Activated naive CD8-positive, alpha-beta T cell treated with anti-CD3 and anti-CD28 coated beads, Interleukin-2, amount 50 U/mL, for 24 hours (primary cell): ENCODE measurements around the gene IRF2BP2.
A peak's percentile ranks its signal among the peaks of the same experiment; 100 is the strongest.

Source experiments
- ATAC-seq: fragments of 150-1000 bp; cut with Tn5 transposase; one replicate; pipeline ENCODE4 v1.10.0; 2021
- DNase-seq: peaks from one replicate; pipeline ENCODE4 v3.0.0; 2021
- H3K27ac Mint-ChIP-seq: one replicate; pipeline ENCODE4 v1.8.0; 2021; ENCODE audit warnings: mild to moderate bottlenecking, mixed read lengths
- H3K27me3 Mint-ChIP-seq: one replicate; pipeline ENCODE4 v1.8.0; 2021; ENCODE audit warnings: mixed read lengths
- H3K36me3 Mint-ChIP-seq: one replicate; pipeline ENCODE4 v1.8.0; 2021; ENCODE audit warnings: low read depth, mixed read lengths
- H3K4me1 Mint-ChIP-seq: one replicate; pipeline ENCODE4 v1.8.0; 2021; ENCODE audit warnings: mixed read lengths
- H3K4me3 Mint-ChIP-seq: one replicate; pipeline ENCODE4 v1.8.0; 2021; ENCODE audit warnings: mild to moderate bottlenecking, moderate library complexity, mixed read lengths
- H3K9me3 Mint-ChIP-seq: one replicate; pipeline ENCODE4 v1.8.0; 2021; ENCODE audit warnings: mixed read lengths

IRF2BP2 gene

GRCh38 chr1:234624724-234625117, 14.7 kb upstream of the IRF2BP2 start:
- peaks cover 2% of the 10 kb centered on the region for H3K27me3 Mint-ChIP-seq
- no peak for DNase-seq
- ATAC-seq = no peak
- H3K4me3 Mint-ChIP-seq = no peak overlapping the region
- no peak overlapping the region for H3K27ac Mint-ChIP-seq
- no peaks in the 10 kb centered on the region for H3K9me3 Mint-ChIP-seq
- no peaks in the 10 kb centered on the region for H3K36me3 Mint-ChIP-seq
- no peaks in the 10 kb centered on the region for H3K4me1 Mint-ChIP-seq

- no peaks in the 10 kb centered on the region for H3K9me3 Mint-ChIP-seq
- no peaks in the 10 kb centered on the region for H3K4me1 Mint-ChIP-seq
- no peak overlapping the region for H3K4me3 Mint-ChIP-seq
- ATAC-seq (no peak), DNase-seq (no peak)
- H3K36me3 Mint-ChIP-seq = no peaks in the 10 kb centered on the region
- H3K27me3 Mint-ChIP-seq = peaks cover 2% of the 10 kb centered on the region
- no peak overlapping the region for H3K27ac Mint-ChIP-seq
These were observed 11.8 kb upstream of the IRF2BP2 start for GRCh38 chr1:234621657-234622335.

GRCh38 chr1:234621127-234621468, 11.1 kb upstream of the IRF2BP2 start:
- H3K9me3 Mint-ChIP-seq = no peaks in the 10 kb centered on the region
- no peak for DNase-seq
- no peak overlapping the region for H3K27ac Mint-ChIP-seq
- no peaks in the 10 kb centered on the region for H3K4me1 Mint-ChIP-seq
- H3K4me3 Mint-ChIP-seq = no peak overlapping the region
- H3K27me3 Mint-ChIP-seq = peaks cover 2% of the 10 kb centered on the region
- no peaks in the 10 kb centered on the region for H3K36me3 Mint-ChIP-seq
- no peak for ATAC-seq

GRCh38 chr1:234620272-234621126, 10.5 kb upstream of the IRF2BP2 start:
- H3K36me3 Mint-ChIP-seq = no peaks in the 10 kb centered on the region
- DNase-seq (no peak), ATAC-seq (no peak)
- no peaks in the 10 kb centered on the region for H3K9me3 Mint-ChIP-seq
- H3K27ac Mint-ChIP-seq = peak overlapping the region; percentile 4
- H3K27me3 Mint-ChIP-seq = peaks cover 2% of the 10 kb centered on the region
- H3K4me3 Mint-ChIP-seq = no peak overlapping the region
- no peaks in the 10 kb centered on the region for H3K4me1 Mint-ChIP-seq

- Mint-ChIP-seq H3K4me1 (no peaks in the 10 kb centered on the region), H3K27ac (peak overlapping the region; percentile 4), H3K9me3 (no peaks in the 10 kb centered on the region), H3K36me3 (no peaks in the 10 kb centered on the region), H3K4me3 (no peak overlapping the region), H3K27me3 (peaks cover 2% of the 10 kb centered on the region)
- DNase-seq (no peak), ATAC-seq (no peak)
These were observed 9.8 kb upstream of the IRF2BP2 start for GRCh38 chr1:234619794-234620247.

GRCh38 chr1:234619071-234619480, 9.1 kb upstream of the IRF2BP2 start:
- no peaks in the 10 kb centered on the region for H3K9me3 Mint-ChIP-seq
- H3K27me3 Mint-ChIP-seq = peaks cover 2% of the 10 kb centered on the region
- no peak for DNase-seq
- no peak overlapping the region for H3K27ac Mint-ChIP-seq
- H3K4me1 Mint-ChIP-seq = peaks cover under 1% of the 10 kb centered on the region
- no peak for ATAC-seq
- no peaks in the 10 kb centered on the region for H3K36me3 Mint-ChIP-seq
- no peak overlapping the region for H3K4me3 Mint-ChIP-seq

- Mint-ChIP-seq H3K4me1 (peaks cover 4% of the 10 kb centered on the region), H3K9me3 (no peaks in the 10 kb centered on the region), H3K4me3 (no peak overlapping the region), H3K27me3 (peaks cover 2% of the 10 kb centered on the region), H3K27ac (no peak overlapping the region), H3K36me3 (no peaks in the 10 kb centered on the region)
- DNase-seq = no peak
- ATAC-seq = no peak
These were observed 8.7 kb upstream of the IRF2BP2 start for GRCh38 chr1:234618737-234619049.

- ATAC-seq = no peak
- Mint-ChIP-seq H3K9me3 (no peaks in the 10 kb centered on the region), H3K36me3 (no peaks in the 10 kb centered on the region), H3K27me3 (peaks cover 2% of the 10 kb centered on the region), H3K4me3 (no peak overlapping the region), H3K27ac (no peak overlapping the region), H3K4me1 (peaks cover 9% of the 10 kb centered on the region)
- DNase-seq = no peak
These were observed 8.2 kb upstream of the IRF2BP2 start for GRCh38 chr1:234617986-234618736.

GRCh38 chr1:234617131-234617985, 7.4 kb upstream of the IRF2BP2 start:
- H3K4me3 Mint-ChIP-seq = no peak overlapping the region
- no peak overlapping the region for H3K27ac Mint-ChIP-seq
- H3K27me3 Mint-ChIP-seq = no peaks in the 10 kb centered on the region
- no peaks in the 10 kb centered on the region for H3K9me3 Mint-ChIP-seq
- peaks cover 17% of the 10 kb centered on the region for H3K4me1 Mint-ChIP-seq
- H3K36me3 Mint-ChIP-seq = no peaks in the 10 kb centered on the region
- ATAC-seq = no peak
- DNase-seq = no peak

GRCh38 chr1:234616644-234617043, 6.7 kb upstream of the IRF2BP2 start:
- DNase-seq = no peak
- Mint-ChIP-seq H3K36me3 (no peaks in the 10 kb centered on the region), H3K4me3 (no peak overlapping the region), H3K4me1 (peaks cover 24% of the 10 kb centered on the region), H3K27me3 (no peaks in the 10 kb centered on the region), H3K27ac (no peak overlapping the region), H3K9me3 (no peaks in the 10 kb centered on the region)
- ATAC-seq = no peak

GRCh38 chr1:234614081-234614489, 4.1 kb upstream of the IRF2BP2 start:
- Mint-ChIP-seq H3K27ac (no peak overlapping the region), H3K27me3 (peaks cover 4% of the 10 kb centered on the region), H3K9me3 (no peaks in the 10 kb centered on the region), H3K4me1 (peaks cover 34% of the 10 kb centered on the region), H3K4me3 (no peak overlapping the region), H3K36me3 (peaks cover 3% of the 10 kb centered on the region)
- ATAC-seq (no peak), DNase-seq (no peak)

GRCh38 chr1:234613128-234613875, 3.3 kb upstream of the IRF2BP2 start:
- H3K27ac Mint-ChIP-seq = peak overlapping the region; percentile 99
- H3K4me3 Mint-ChIP-seq = peak overlapping the region; percentile 92
- H3K36me3 Mint-ChIP-seq = peaks cover 4% of the 10 kb centered on the region
- H3K9me3 Mint-ChIP-seq = no peaks in the 10 kb centered on the region
- no peak for DNase-seq
- peaks cover 35% of the 10 kb centered on the region for H3K4me1 Mint-ChIP-seq
- H3K27me3 Mint-ChIP-seq = peaks cover 4% of the 10 kb centered on the region
- no peak for ATAC-seq

- ATAC-seq (peak; percentile 34), DNase-seq (peak; percentile 71)
- Mint-ChIP-seq H3K4me1 (peaks cover 41% of the 10 kb centered on the region), H3K27me3 (peaks cover 6% of the 10 kb centered on the region), H3K27ac (peak overlapping the region; percentile 99), H3K4me3 (peak overlapping the region; percentile 92), H3K36me3 (peaks cover 11% of the 10 kb centered on the region), H3K9me3 (no peaks in the 10 kb centered on the region)
These were observed 2.6 kb upstream of the IRF2BP2 start for GRCh38 chr1:234612352-234613127.
